Natural killer cell (primary cell): ENCODE data around the gene KCTD11. TPM values are rescaled to one million over a fixed set of nuclear protein-coding genes. Genes with fewer than 3 reads are reported as not detected.
A peak's percentile ranks its signal among the peaks of the same experiment; 100 is the strongest.

Source experiments
- ATAC-seq, 3 donors: fragments of 150-1000 bp in 2 of 3; fragments of 200-7000 bp in 1 of 3; cut with Tn5 transposase; 1 replicate in 1 of 3; 2 replicates in 2 of 3; pipeline ENCODE4 v1.10.0; 2021; ENCODE audit warnings: mild to moderate bottlenecking in 2 of 3, moderate library complexity in 2 of 3
- DNase-seq, 2 donors: peaks; one replicate each; pipeline versions ENCODE4 v3.0.0 to v3.0.0-alpha.2; 2013 to 2021; ENCODE audit warnings: mixed read lengths in 1 of 2
- H3K27ac ChIP-seq: one replicate; pipeline ENCODE4 v1.5.1; 2013; ENCODE audit warnings: mild to moderate bottlenecking, low read length
- H3K27me3 ChIP-seq: one replicate; pipeline ENCODE4 v1.6.1; 2013; ENCODE audit warnings: low read length; ENCODE audit not compliant: control insufficient read depth, insufficient read depth
- H3K36me3 ChIP-seq: one replicate; pipeline ENCODE4 v1.6.1; 2013; ENCODE audit warnings: low read length; ENCODE audit not compliant: control insufficient read depth, insufficient read depth
- H3K4me1 ChIP-seq: one replicate; pipeline ENCODE4 v1.6.1; 2013; ENCODE audit warnings: low read length; ENCODE audit not compliant: control insufficient read depth, insufficient read depth
- H3K4me3 ChIP-seq: one replicate; pipeline ENCODE4 v1.5.1; 2013; ENCODE audit warnings: low read length
- H3K9me3 ChIP-seq: one replicate; pipeline ENCODE4 v1.6.1; 2013; ENCODE audit warnings: low read length; ENCODE audit not compliant: control insufficient read depth, insufficient read depth
- H3K27ac Mint-ChIP-seq, 2 donors: one replicate each; pipeline ENCODE4 v1.8.0; 2022; ENCODE audit warnings: mild to moderate bottlenecking in 2 of 2, mixed read lengths in 2 of 2, moderate library complexity in 1 of 2
- H3K27me3 Mint-ChIP-seq, 2 donors: one replicate each; pipeline ENCODE4 v1.8.0; 2022; ENCODE audit warnings: low read depth in 2 of 2, mixed read lengths in 2 of 2
- H3K36me3 Mint-ChIP-seq: one replicate; pipeline ENCODE4 v1.8.0; 2022; ENCODE audit warnings: mixed read lengths
- H3K4me1 Mint-ChIP-seq, 2 donors: one replicate each; pipeline ENCODE4 v1.8.0; 2022; ENCODE audit warnings: mixed read lengths in 2 of 2
- H3K4me3 Mint-ChIP-seq: one replicate; pipeline ENCODE4 v1.8.0; 2022; ENCODE audit warnings: mild to moderate bottlenecking, moderate library complexity, mixed read lengths
- H3K9me3 Mint-ChIP-seq, 2 donors: one replicate each; pipeline ENCODE4 v1.8.0; 2022; ENCODE audit warnings: mixed read lengths in 2 of 2
- CTCF ChIP-seq: fragments of 200-600 bp; IDR thresholded peaks from one replicate; pipeline ENCODE4 v1.8.0; 2022; ENCODE audit warnings: antibody characterized with exemption
- WGBS: methylation state at CpG from one replicate; pipeline ENCODE4 v1.1.7; 2013; ENCODE audit warnings: missing lambda C conversion rate; ENCODE audit not compliant: insufficient coverage; 5-methylcytosine and 5-hydroxymethylcytosine counted together
- intact Hi-C: fragments of 100-400 bp; cut with micrococcal nuclease; formaldehyde crosslinking; loops from one replicate; pipeline ENCODE4 v1.14.2; 2022
- total RNA-seq, 4 donors: library from RNA; stranded (reverse); fragments of 120-200 nt in 1 of 4; gene quantifications; one replicate each; pipeline versions ENCODE4 v1.2.3 to v1.2.4, GENCODE V29; 2013 to 2022

Gene KCTD11
- total RNA-seq, 3 donors from 2014 or later (not counting 1 experiment from before 2014, with no cell fraction given): 5.6 to 9.7 (median 8.3) TPM

- H3K4me1 Mint-ChIP-seq: peaks cover 9 to 55% of the 10 kb centered on the region in 2 donors
- H3K27me3 Mint-ChIP-seq: no peaks in the 10 kb centered on the region
- Histone ChIP-seq H3K9me3 (no peaks in the 10 kb centered on the region), H3K4me3 (peak overlapping the region; percentile 84), H3K27me3 (no peaks in the 10 kb centered on the region), H3K36me3 (peaks cover 15% of the 10 kb centered on the region), H3K4me1 (peaks cover 45% of the 10 kb centered on the region), H3K27ac (peak overlapping the region; percentile 95)
- 30% methylated on average over 10 of the region's 10 CpGs for WGBS
- intact Hi-C loops: loop anchor here (5.0 to 10.0 kb wide), 2 partner anchors 85 to 332 kb away; partner anchors contain the start of genes FGF11, TMEM102, TP53 and WRAP53
- peak overlapping the region; percentile 89 for H3K27ac Mint-ChIP-seq
- no peaks in the 10 kb centered on the region for H3K9me3 Mint-ChIP-seq
- peak overlapping the region; percentile 97 for H3K4me3 Mint-ChIP-seq
- no peak for TF ChIP-seq CTCF
- DNase-seq: peak in 1 of 2 donors; percentile 51
- no peak for ATAC-seq
- H3K36me3 Mint-ChIP-seq: no peaks in the 10 kb centered on the region
Observed at GRCh38 chr17:7352503-7352889, 534 bp downstream of the KCTD11 start.

DNA sequence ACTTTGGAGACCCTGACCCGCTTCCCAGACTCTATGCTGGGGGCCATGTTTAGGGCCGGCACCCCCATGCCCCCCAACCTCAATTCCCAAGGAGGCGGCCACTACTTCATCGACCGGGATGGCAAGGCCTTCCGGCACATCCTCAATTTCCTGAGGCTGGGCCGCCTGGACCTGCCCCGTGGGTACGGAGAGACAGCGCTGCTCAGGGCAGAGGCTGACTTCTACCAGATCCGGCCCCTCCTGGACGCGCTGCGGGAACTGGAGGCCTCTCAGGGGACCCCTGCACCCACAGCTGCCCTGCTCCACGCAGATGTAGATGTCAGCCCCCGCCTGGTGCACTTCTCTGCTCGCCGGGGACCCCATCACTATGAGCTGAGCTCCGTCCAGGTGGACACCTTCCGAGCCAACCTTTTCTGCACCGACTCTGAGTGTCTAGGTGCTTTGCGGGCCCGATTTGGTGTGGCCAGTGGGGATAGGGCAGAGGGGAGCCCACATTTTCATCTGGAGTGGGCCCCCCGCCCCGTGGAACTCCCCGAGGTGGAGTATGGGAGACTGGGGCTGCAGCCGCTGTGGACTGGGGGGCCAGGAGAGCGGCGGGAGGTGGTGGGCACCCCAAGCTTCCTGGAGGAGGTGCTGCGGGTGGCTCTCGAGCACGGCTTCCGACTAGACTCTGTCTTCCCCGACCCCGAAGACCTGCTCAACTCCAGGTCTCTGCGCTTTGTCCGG, 1.1 kb downstream of the KCTD11 start:
- H3K4me3 Mint-ChIP-seq: peak overlapping the region; percentile 97
- Histone ChIP-seq H3K4me3 (peak overlapping the region; percentile 84), H3K4me1 (peaks cover 45% of the 10 kb centered on the region)

DNA sequence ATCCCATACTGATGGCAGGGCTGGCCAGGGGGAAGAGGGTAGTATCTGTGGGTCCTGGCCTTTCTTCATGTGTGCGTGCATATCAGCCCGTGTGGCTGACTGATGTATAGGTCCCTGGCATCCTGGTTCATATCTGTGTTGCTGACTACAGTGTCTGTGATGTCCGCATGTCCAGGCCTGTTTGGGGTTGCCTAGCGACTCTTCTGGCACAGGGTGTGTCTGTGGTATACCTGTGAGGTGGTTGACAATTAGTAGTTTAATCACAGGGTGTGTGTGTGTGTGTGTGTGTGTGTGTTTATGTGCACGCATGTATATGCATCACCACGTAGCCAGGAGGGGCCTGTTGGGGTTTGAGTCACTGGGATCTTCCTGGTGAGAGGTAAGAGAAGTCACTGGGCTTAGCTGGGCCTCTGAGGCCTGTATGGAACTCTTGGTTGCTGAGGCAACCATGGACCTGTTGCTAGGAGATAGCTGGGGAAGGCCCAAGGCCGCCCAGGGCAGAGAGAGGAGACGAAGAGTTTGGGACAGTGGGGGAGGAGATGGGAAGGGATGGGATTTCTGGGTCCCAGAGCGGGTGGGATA, 2.4 kb downstream of the KCTD11 start:
- Histone ChIP-seq H3K27me3 (no peaks in the 10 kb centered on the region), H3K9me3 (no peaks in the 10 kb centered on the region), H3K4me1 (peaks cover 45% of the 10 kb centered on the region), H3K36me3 (no peaks in the 10 kb centered on the region), H3K27ac (no peak overlapping the region), H3K4me3 (no peak overlapping the region)
- H3K4me3 Mint-ChIP-seq: peak overlapping the region; percentile 13
- H3K4me1 Mint-ChIP-seq: peaks cover 9 to 38% of the 10 kb centered on the region in 2 donors
- DNase-seq (peak in 1 of 2 donors; percentile 33), ATAC-seq (no peak)
- TF ChIP-seq CTCF: no peak
- 88% methylated on average over 9 of the region's 9 CpGs for WGBS
- peak overlapping the region in 1 of 2 donors; percentile 69 for H3K27ac Mint-ChIP-seq
- intact Hi-C loops: loop anchor here (5.0 to 10.0 kb wide), 2 partner anchors 83 to 330 kb away; partner anchors contain the start of genes FGF11, TMEM102, TP53 and WRAP53
- H3K9me3 Mint-ChIP-seq: no peaks in the 10 kb centered on the region
- no peaks in the 10 kb centered on the region for H3K27me3 Mint-ChIP-seq
- no peaks in the 10 kb centered on the region for H3K36me3 Mint-ChIP-seq

More for the DNA sequence above, 1.1 kb downstream of the KCTD11 start:
- Histone ChIP-seq H3K36me3 (peaks cover 9% of the 10 kb centered on the region), H3K27ac (peak overlapping the region; percentile 95), H3K27me3 (no peaks in the 10 kb centered on the region), H3K9me3 (no peaks in the 10 kb centered on the region)
- Mint-ChIP-seq H3K36me3 (no peaks in the 10 kb centered on the region), H3K27ac (peak overlapping the region; percentile 89), H3K27me3 (no peaks in the 10 kb centered on the region), H3K9me3 (no peaks in the 10 kb centered on the region), H3K4me1 (peaks cover 9 to 50% of the 10 kb centered on the region in 2 donors)
- TF ChIP-seq CTCF: no peak
- ATAC-seq (no peak), DNase-seq (no peak)
- intact Hi-C loops: loop anchor here (5.0 to 10.0 kb wide), 2 partner anchors 84 to 332 kb away; partner anchors contain the start of genes FGF11, TMEM102, TP53 and WRAP53
- 95% methylated on average over 37 of the region's 37 CpGs for WGBS
